ENCODE measurements around the gene EPHX1. TPM values are rescaled to one million over a fixed set of nuclear protein-coding genes. Genes with fewer than 3 reads are reported as not detected.

EPHX1 gene
- total RNA-seq, 1 experiment from 2014 or later, result 35.8 TPM

DNA sequence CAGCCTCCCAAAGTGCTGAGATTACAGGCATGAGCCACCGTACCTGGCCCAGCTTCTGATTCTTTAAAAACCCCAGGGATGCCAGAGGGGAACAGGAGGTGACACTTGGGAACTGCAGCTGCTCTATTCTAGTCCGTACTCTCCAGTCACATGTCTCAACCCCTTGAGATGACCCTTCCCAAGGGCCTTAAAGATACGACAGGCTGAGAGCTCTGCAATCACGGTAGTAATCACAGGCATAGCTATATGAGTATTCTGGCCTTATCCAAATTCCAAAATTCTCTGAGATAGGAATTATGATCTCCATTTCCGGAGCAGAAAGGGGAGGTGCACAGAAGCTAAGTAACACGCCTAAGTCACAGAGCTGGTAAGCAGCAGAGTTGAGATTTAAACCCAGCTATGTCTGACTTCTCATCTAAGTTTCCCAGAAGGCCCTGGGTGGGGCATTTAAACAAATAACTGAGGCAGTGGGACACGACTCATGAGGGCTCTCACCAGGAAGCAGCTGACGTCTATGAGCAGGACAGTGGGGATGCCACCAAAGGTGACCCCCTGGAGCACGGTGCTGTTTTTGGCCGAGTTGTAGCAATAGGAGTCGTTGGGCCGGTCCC lies 67.1 kb downstream of the EPHX1 start:
- ChIA-PET POLR2A (interaction anchor here (0.6 to 1.8 kb wide), 4 partner anchors 8 to 276 kb away, joined by 3 to 17 read pairs (median 4); partner anchors contain the start of gene PYCR2), CTCF (interaction anchor here (0.5 to 6.7 kb wide), 20 partner anchors 10 to 394 kb away, joined by 3 to 43 read pairs (median 5); partner anchors contain the start of genes EPHX1 and PYCR2)
- TF ChIP-seq, protein P1, sequence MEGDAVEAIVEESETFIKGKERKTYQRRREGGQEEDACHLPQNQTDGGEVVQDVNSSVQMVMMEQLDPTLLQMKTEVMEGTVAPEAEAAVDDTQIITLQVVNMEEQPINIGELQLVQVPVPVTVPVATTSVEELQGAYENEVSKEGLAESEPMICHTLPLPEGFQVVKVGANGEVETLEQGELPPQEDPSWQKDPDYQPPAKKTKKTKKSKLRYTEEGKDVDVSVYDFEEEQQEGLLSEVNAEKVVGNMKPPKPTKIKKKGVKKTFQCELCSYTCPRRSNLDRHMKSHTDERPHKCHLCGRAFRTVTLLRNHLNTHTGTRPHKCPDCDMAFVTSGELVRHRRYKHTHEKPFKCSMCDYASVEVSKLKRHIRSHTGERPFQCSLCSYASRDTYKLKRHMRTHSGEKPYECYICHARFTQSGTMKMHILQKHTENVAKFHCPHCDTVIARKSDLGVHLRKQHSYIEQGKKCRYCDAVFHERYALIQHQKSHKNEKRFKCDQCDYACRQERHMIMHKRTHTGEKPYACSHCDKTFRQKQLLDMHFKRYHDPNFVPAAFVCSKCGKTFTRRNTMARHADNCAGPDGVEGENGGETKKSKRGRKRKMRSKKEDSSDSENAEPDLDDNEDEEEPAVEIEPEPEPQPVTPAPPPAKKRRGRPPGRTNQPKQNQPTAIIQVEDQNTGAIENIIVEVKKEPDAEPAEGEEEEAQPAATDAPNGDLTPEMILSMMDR (IDR thresholded peaks at IDR 0.05; ENCODE audit: unreplicated experiment), result no peak
- Mint-ChIP-seq H3K36me3 (ENCODE audit: insufficient read depth, unreplicated experiment) (peaks cover 31% of the 10 kb centered on the region), H3K4me1 (ENCODE audit: insufficient read depth, unreplicated experiment) (peaks cover 51% of the 10 kb centered on the region), H3K4me3 (ENCODE audit: unreplicated experiment) (no peak overlapping the region), H3K27me3 (ENCODE audit: insufficient read depth, unreplicated experiment) (no peaks in the 10 kb centered on the region), H3K27ac (ENCODE audit: low read depth, unreplicated experiment) (peak overlapping the region; percentile 62), H3K9me3 (ENCODE audit: unreplicated experiment) (no peaks in the 10 kb centered on the region)
- intact Hi-C loops (cut with micrococcal nuclease), result no loop called here
- DNase-seq (ENCODE audit: unreplicated experiment), result no peak
- BruUV-seq (replicated peaks), result no TSS peak

DNA sequence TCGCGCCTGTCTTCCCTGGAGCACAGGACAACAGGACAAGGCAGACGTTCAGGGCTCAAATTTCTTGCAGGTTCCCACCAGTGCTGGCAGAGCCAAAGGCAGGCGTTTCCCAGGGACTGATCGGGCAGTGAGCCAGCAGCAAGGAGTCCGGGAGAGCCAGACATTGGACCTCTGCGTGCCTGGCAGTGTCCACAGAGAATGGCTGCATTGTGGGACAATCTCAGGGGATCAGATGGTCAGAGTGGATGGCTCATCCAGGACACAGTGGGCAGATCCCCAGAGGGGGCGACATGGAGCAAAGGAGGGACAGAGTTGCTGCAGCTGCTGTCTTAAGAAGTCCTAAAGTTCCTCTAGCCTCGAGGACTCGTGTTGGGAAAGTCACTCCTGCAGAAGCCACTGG lies 67.7 kb downstream of the EPHX1 start:
- ChIA-PET CTCF (interaction anchor here (0.6 to 6.7 kb wide), 17 partner anchors 10 to 407 kb away, joined by 3 to 43 read pairs (median 6); partner anchors contain the start of gene EPHX1), POLR2A (interaction anchor here (1.8 kb wide), 1 partner anchor 46 kb away, joined by 17 read pairs; the partner anchor contains the start of gene PYCR2)
- intact Hi-C loops (cut with micrococcal nuclease), result no loop called here
- peaks cover 51% of the 10 kb centered on the region for H3K4me1 Mint-ChIP-seq (ENCODE audit: insufficient read depth, unreplicated experiment)
- TF ChIP-seq, protein P1 (IDR thresholded peaks at IDR 0.05; ENCODE audit: unreplicated experiment), result peak; percentile 42
- peak; percentile 64 for DNase-seq (ENCODE audit: unreplicated experiment)
- no peak overlapping the region for H3K4me3 Mint-ChIP-seq (ENCODE audit: unreplicated experiment)
- peaks cover 28% of the 10 kb centered on the region for H3K36me3 Mint-ChIP-seq (ENCODE audit: insufficient read depth, unreplicated experiment)
- BruUV-seq (replicated peaks), result no TSS peak
- no peaks in the 10 kb centered on the region for H3K9me3 Mint-ChIP-seq (ENCODE audit: unreplicated experiment)
- no peaks in the 10 kb centered on the region for H3K27me3 Mint-ChIP-seq (ENCODE audit: insufficient read depth, unreplicated experiment)
- no peak overlapping the region for H3K27ac Mint-ChIP-seq (ENCODE audit: low read depth, unreplicated experiment)

DNA sequence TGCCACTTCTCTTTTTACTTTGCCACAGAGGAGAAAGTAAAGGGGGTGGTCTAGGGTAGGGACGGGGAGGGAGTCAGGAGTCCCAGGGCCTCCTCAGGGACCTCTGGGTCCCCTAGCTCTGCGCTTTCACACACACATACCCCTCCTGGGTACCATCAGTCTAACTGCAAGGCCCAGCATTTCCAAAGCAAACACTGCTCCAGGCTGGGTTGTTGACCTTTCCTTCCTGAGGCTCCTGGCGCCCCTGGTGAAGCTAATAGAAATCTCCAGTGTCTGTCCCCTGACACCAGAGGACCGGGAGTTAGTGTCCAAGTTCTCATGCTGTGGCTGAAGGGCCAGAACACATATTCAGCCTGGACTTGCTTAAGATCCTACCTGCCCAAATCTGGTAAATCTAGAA lies 68.4 kb downstream of the EPHX1 start:
- CTCF ChIA-PET, result interaction anchor here (0.6 to 6.7 kb wide), 10 partner anchors 17 to 408 kb away, joined by 3 to 43 read pairs (median 5); partner anchors contain the start of gene EPHX1
- H3K4me1 Mint-ChIP-seq (ENCODE audit: insufficient read depth, unreplicated experiment), result peaks cover 55% of the 10 kb centered on the region
- intact Hi-C loops (cut with micrococcal nuclease), result no loop called here
- no peak for DNase-seq (ENCODE audit: unreplicated experiment)
- POLR2A ChIA-PET, result interaction anchor here (1.8 kb wide), 1 partner anchor 45 kb away, joined by 17 read pairs; the partner anchor contains the start of gene PYCR2
- H3K27ac Mint-ChIP-seq (ENCODE audit: low read depth, unreplicated experiment), result no peak overlapping the region
- no peaks in the 10 kb centered on the region for H3K27me3 Mint-ChIP-seq (ENCODE audit: insufficient read depth, unreplicated experiment)
- H3K36me3 Mint-ChIP-seq (ENCODE audit: insufficient read depth, unreplicated experiment), result peaks cover 21% of the 10 kb centered on the region
- H3K4me3 Mint-ChIP-seq (ENCODE audit: unreplicated experiment), result no peak overlapping the region
- H3K9me3 Mint-ChIP-seq (ENCODE audit: unreplicated experiment), result no peaks in the 10 kb centered on the region
- BruUV-seq (replicated peaks), result no TSS peak
- TF ChIP-seq, protein P1 (IDR thresholded peaks at IDR 0.05; ENCODE audit: unreplicated experiment), result no peak

DNA sequence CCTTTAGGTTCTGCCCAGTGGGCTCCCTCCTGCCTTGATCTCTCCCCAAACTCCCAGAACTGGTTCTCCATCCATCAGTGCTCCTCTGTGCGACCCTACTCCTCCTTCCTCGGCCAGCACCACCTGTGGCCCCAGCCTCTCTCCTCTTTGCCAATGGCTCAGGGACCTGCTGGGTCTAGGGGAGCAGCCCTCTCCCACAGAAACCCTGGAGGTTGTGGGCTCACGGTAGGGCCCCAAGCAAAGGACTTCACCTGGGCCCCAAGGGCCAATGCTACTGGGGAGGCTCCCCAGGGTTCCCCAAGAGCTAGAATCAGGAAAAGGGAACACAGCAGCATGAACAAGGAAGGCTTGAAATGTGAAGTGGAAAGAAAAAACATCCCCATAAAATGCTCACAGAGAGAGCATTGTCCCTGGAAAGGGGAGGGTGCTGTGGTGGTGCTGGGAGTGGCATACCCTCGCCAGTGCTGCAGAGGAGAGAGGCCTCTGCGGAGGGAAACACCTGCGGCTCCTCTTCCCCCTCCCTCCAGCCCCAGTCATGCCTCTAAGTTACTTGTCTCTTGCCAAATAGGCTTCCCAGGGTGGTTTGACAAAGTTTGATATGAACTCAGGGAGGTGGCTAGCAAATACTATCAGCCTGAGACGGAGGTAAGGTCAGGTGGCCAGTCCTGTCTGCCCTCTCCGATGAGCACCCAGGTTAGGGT lies 69.7 kb downstream of the EPHX1 start:
- H3K9me3 Mint-ChIP-seq (ENCODE audit: unreplicated experiment), result no peaks in the 10 kb centered on the region
- no peak for DNase-seq (ENCODE audit: unreplicated experiment)
- H3K36me3 Mint-ChIP-seq (ENCODE audit: insufficient read depth, unreplicated experiment), result peaks cover 14% of the 10 kb centered on the region
- intact Hi-C loops (cut with micrococcal nuclease), result no loop called here
- H3K27ac Mint-ChIP-seq (ENCODE audit: low read depth, unreplicated experiment), result no peak overlapping the region
- no peaks in the 10 kb centered on the region for H3K27me3 Mint-ChIP-seq (ENCODE audit: insufficient read depth, unreplicated experiment)
- POLR2A ChIA-PET, result interaction anchor here (1.1 to 8.6 kb wide), 3 partner anchors 18 to 101 kb away, joined by 4 to 263 read pairs (median 70); partner anchors contain the start of genes PYCR2 and SRP9
- BruUV-seq (replicated peaks), result no TSS peak
- H3K4me3 Mint-ChIP-seq (ENCODE audit: unreplicated experiment), result no peak overlapping the region
- TF ChIP-seq, protein P1 (IDR thresholded peaks at IDR 0.05; ENCODE audit: unreplicated experiment), result no peak
- H3K4me1 Mint-ChIP-seq (ENCODE audit: insufficient read depth, unreplicated experiment), result peaks cover 64% of the 10 kb centered on the region
- CTCF ChIA-PET, result interaction anchor here (0.6 to 6.7 kb wide), 9 partner anchors 34 to 404 kb away, joined by 3 to 43 read pairs (median 8); partner anchors contain the start of genes EPHX1 and PYCR2

Data from MCF 10A (cell line).